ENCODE measurements around the gene HECW1.
A peak's percentile ranks its signal among the peaks of the same experiment; 100 is the strongest.

HECW1 gene

DNA sequence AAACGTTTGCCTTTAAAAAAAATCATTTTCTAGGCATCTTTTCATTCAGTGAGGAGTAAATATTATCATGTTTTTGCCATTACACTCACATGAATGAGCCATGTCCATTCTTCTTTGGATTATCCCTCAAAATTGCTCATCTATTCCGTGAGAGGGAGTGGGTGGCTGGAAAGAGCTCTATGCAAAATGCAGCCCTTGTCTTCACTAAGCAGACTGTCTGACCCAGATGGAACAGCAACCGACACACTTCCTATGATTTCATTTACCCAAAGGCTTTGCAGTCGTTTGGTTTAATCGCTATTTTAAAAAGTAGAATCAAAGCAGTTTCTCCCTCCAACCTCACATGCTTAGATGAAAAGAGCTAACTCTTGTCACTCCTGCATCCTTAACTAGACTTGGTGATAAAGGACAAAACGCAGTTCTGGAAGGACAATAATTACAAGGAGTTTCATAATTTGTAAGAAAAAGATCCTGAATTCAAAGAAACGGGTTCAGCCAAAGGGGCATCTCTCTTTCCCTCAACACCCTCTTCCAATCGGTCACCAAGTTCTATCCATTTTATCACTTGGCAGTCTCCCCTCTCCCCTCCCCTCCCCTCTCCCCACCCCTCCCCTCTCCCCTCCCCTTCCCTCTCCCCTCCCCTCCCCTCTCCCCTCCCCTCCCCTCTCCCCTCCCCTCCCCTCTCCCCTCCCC lies 272.3 kb downstream of the HECW1 start:
- DNase-seq, result no peak

DNA sequence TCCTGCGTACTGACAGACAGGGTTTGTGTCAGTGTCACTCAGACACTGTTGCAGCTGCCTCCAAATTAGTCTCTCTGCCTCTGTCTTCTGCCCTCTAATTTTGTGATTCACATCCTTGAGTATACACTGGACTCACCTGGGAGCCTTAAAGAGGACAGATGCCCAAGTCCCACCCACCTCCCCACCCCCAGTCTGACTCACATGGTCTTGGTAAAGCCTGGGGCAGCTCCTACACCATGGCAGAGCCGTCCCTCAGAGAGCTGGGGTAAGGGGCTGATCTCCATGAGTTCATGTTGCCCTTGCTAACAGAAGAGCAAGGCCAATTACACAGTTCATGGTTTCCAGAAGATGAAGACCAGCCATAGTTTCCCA lies 272.8 kb downstream of the HECW1 start:
- no peak for DNase-seq

DNA sequence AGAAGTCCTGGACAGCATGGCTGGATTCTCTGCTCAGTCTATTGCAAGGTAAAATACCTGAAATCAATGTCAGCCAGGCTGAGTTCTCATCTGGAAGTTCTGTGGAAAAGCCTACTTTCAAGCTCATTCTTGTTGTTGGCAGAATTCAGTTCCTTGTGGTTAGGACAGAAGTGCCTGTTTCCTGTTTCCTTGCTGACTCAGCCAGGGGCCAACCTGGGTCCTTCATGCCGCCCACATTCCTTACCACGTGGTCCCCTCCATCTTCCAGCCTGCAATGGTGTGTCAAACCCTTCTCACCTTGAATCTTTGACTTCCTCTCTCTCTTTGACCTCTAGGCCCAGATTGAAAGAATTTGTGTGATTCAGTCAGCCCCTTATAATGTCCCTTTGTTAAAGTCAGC lies 273.4 kb downstream of the HECW1 start:
- DNase-seq, result no peak

DNA sequence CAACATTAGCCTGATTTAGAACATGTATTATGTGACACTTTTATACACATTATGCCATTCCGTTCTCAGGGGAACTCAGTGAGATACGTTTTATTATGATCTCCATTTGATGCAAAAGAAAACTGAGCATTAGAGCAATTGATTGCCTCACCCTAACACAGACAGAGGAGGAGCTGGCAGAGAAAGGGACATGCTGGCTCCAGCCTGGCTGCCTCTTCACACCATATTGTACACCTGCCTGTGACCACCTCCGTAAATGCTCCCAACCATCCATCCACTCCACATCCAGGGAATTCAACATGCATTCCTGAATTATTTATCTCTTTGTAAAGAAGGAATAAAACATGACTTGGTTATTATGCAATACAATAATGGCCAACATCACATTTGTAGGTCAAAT lies 275.5 kb downstream of the HECW1 start:
- DNase-seq, result no peak

DNA sequence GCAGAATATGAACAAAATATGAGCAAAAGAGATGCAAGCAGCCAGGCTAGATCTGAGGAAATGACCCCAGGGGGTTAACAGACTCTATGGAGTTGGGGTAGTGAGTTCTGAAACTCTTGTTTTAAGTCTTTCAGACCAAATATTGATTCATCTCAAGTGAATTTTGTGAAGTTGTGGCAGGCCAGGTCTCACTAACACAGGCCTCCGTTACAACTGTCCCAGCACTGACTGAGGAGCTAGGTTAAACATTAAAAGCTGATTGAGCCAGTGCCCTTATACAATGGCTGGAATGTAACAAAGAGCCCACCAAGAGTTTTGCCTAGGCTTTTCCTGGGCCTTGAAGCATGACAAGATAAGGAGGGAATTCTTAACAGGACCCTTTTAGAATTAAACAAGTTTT lies 278.1 kb downstream of the HECW1 start:
- no peak for DNase-seq

DNA sequence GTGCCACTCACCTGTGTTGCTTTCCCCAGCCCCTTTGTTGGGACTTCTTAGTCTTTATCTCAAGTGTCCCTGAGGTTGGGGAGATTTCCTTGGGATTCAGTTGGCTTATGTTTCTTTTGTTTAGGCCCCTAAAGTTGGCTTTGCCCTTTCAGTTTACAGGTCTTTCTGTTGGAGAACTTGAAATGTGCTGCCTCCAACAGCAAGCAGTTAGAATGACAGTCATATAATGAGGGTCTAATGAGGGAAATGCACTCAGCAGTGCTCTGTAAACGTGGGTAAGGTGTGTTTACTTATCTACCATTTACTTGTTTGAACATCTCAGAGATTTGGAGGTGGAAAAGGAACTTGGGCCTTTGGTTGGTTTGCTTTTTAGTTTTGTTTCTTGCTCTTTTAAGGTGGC lies 279.1 kb downstream of the HECW1 start:
- no peak for DNase-seq

DNA sequence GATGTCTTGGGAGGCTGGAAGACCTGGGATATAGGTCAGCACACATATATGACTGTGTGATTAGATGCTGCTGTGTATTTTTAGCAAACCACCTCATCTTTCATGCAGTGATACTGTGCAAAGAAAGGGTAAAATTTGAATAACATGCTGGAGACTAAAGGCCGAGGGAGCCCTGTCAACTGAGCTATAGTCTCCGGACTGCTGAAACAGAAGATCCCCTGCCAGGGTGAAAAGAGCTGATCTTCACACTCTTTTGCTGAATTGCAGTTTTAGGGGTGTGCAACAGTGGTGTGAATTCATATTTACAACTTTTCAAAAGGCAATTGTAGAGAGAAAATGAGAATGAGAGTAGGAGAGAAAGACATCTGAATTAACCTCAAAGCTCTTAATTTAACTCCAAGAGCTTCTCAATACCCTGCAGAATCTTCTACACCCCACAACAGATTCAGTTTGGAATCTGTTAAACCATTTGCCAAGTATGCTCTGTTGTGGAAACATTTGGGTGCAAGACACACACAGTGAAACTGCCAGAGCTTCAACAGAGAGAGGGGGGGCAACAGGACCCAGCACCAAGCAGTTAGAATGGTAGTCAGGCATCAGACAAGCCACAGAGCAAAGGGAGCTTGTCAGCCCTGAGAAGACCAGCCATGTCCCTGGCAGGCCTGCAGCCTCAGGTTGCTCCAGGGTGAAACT lies 280.3 kb downstream of the HECW1 start:
- no peak for DNase-seq

DNA sequence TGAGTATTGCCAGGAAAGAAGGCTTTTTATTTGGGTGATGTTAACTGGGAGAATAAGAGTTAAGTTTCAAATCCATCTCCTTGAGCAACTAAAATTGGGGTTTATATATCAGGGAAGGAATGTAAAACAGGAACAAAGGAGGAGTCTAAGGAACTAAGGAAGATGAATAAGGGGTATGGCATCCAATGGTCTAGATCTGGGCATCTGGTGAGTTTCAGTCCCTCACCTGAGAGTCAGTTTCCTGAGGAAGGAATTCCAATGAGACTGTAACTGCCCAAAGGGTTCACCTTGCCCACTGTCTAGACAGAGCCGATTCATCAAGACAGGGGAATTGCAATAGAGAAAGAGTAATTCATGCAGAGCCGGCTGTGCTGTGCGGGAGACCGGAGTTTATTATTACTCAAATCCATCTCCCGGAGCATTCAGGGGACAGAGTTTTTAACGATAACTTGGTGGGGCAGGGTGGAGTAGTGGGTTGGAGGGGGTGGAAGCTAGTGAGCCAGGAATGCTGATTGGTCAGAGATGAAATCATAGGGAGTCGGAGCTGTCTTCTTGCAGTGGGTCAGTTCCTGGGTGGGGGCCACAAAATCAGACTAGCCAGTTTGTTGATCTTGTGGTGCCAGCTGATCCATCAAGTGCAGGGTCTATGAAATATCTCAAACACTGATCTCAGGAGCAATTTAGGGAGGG lies 282.1 kb downstream of the HECW1 start:
- DNase-seq, result no peak

DNA sequence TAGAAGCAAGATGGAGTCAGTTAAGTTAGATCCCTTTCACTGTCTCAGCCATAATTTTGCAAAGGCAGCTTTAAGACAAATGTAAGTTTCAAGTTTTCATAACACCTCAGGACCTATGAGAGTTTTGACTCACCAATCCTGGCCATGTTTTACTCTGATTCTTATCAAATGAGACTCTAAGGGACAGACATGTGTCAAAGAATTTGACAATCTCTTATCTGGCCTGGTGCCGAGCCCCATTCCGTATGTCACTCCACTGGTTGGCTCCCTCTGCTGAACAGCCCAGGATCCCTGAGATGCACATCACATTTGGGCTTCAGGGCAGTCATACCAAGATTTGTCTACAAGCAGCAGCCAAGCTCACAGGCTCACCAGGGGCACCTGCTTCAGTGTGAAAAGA lies 282.9 kb downstream of the HECW1 start:
- no peak for DNase-seq

DNA sequence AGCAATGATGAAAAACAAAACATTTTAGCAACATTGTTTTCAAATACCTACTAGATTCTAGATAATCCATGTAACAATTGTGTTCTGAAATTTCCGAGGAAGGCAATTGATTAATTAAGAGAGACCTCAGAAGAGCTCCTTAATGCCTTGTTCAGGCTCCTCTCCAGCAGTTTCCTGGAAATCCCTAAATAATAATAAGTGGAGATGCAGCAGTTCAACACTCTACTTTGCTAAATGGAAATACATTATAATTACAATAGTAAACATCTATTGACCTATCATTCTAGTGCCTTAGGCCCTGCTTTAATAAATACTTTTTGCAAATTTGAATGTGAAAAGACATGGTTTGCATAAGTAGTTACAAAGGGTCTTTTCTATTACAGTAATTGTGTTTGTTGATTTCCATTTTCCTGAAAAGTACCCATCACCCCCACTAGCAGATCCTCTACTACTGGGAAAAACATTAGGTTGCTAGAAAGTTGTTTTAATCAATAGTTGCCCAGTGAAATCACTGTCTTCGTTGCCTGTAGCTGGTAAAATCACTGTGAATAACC lies 283.8 kb downstream of the HECW1 start:
- no peak for DNase-seq

DNA sequence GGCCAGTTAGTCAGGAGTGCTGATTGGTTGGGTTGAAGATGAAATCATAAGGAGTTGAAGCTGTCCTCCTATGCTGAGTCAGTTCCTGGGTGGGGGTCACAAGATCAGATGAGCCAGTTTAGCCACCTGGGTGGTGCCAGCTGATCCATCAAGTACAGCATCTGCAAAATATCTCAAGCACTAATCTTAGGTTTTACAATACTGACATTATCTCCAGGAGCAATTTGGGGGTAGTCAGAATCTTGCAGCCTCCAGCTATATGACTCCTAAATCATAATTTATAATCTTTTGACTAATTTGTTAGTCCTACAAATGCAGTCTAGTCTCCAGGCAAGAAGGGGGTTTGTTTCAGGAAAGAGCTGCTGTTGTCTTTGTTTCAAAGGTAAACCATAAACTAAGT lies 286.4 kb downstream of the HECW1 start:
- no peak for DNase-seq

DNA sequence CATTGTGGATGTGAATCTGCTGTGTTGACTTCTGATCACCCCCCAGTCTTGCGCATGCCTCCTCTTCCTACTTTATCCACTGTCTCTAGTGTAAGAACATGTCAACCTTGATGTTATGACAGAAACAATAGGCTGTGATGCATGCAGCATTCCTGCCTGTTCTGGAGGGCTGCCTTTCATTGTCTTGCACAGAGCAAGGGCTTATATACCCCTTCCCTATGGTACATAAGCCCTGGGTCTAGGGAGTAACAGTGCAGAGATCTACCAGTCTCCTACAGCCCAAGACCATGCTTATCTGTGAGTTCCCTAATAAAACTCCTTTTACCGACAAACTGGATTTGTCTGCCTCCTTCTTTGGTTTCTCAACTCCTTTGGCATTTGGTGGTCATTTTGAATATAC lies 293.5 kb downstream of the HECW1 start:
- DNase-seq, result no peak

DNA sequence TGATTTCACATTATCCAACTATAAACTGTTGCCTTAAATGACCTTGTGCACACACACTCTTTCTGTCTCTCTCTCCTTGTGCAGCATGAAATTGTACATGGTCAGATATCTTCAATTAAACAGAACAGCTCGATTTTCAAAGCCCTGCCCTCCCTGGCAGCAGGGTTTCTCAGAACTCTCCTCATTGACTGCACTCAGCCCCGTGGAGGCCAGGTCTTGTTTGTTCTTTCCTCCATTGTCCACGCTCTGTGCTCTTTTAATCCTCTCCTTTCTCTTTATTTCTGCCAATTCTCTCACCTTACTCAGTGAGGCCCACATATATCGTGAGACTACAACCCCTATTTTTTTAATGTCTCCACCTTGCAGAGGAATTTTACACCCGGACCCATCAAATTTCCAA lies 294.5 kb downstream of the HECW1 start:
- DNase-seq, result no peak

DNA sequence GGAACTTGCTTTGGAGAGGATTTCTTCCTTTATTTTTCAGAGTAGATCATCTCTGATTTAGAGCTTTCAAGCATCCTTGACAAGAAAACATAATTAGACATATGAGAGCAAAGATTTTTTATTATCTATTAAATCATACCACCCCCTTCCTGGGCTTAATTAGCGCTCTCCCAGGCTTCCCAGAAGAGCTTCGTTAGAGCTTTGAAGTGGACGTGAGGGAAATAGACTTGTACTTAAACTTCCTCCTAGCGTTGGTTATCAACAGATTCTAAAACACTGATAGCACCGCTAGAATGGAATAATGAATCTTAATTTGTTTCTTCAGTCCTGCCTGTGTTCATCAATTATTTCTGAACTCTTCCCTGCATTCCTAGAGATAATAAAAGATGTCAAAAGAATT lies 296.5 kb downstream of the HECW1 start:
- DNase-seq, result no peak

DNA sequence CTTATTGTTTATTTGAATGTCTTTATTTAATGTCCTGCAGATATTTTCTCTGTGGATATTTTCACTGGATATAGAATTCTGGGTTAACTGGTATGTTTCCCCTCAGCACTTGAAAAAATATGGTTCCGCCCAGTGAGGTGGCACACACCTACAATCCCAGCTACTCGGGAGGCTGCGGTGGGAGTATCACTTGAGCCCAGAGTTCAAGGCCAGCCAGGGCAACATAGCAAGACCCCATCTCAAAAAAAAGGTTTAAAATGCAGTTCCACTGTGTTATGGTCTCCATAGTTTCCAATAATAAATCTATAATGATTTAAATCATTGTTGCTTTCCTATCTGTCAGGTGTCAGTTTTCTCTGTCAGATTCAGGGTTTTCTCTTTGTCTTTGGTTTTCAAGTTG lies 305.0 kb downstream of the HECW1 start:
- no peak for DNase-seq

DNA sequence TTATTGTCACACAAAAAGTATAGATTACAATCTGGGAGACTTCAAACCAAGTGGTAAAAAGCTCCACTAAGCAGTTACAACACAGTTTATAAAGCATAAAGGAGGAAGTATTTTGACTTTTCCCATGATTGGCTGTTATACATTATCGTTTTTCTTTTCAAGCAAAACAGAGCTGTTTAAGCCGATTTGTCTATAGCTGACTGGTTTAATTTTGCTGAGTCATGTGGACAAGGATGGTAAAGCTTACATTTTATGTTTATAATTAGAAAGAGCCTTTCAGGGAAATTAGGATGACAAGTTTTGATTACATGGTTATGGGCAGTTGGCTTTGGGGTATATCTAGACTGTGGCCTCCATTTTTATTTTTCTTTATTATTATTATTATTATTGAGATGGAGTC lies 318.0 kb downstream of the HECW1 start:
- DNase-seq, result no peak

DNA sequence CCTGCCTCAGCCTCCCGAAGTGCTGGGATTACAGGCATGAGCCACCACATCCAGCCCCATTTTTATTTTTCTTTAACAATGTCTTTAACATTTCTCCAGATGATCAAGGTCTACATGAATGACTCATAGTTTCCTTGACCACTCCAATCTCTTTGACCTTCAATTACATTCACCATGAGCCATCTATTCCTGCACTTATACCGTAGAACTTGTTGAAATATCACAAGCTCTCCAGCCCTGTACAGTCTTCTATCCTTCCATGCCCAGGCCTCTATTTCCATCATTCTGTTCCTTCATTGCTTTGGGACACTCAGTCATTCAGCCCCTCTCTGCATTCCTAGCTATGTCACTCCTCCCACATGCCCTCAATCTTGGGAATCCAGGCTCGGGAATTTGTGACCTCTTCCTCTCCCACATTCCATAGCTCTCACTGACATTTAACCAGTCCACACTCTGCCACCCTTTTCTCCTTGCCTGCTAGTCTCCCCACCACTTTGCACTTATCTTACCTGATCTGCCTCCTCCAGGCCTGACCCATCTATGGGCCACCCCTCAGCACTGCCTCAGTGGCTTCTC lies 318.7 kb downstream of the HECW1 start:
- no peak for DNase-seq

DNA sequence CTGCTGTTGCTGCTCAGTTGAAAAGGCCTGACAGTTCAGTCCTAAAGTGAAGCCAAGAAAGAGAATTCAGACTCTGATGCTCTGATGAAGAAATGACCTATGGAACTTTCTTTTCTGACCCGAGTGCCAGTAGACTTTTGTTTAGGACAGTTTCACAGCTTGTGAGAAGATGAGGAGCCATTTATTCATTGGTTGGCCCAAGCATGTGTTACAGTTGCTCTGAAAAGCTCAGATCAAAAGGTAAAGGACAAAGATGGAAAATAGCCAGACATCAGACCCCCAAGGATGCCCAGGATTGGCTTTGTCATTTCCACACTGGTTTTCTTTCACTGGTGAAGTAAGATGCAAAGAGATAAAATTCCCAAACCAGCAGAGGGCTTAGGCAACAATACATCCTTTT lies 321.2 kb downstream of the HECW1 start:
- no peak for DNase-seq

DNA sequence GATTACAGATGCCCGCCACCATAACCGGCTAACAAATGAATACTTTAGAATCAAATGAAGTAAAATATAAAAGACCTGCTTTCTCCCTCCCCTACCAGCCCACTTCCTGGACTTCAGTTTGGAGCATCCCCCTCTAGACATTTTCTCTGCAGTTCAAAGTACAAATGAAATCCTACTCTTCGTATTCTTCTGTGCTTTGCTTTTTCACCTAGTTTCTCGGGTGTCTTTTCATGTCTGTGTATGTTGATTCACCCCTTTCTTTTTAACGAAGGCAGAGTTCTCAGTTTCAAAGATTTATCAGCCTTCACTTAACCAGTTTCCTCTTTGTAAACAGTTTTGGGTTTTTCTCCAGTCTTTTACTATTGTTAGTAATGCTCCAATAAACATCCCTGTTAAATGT lies 324.6 kb downstream of the HECW1 start:
- no peak for DNase-seq

DNA sequence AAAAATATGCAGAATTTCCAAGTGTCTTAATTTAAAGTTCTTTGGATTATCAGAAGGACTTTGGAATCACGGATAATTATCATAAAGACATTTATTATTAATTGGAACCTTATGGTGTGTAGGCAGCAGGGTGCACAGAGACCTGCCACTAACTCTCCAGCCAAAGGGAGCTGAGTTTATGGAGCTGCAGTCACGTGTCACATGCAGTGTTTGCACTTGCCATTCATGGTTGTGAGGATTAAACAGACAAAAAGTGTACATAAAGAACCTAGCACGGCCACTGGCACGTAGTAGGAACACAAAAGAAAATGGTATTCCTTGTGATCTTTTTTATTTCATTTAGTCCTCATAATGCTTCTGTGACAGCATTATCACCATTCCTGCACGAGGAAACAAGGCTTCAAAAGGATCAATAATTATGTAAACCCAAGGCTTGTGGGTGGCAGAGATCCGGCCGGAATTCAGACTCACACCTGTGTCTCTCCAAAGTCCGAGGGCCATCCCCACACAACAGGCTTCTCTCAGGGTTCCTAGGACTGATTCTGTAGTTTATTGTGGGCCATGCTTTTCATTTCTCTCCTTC lies 326.5 kb downstream of the HECW1 start:
- DNase-seq, result no peak

DNA sequence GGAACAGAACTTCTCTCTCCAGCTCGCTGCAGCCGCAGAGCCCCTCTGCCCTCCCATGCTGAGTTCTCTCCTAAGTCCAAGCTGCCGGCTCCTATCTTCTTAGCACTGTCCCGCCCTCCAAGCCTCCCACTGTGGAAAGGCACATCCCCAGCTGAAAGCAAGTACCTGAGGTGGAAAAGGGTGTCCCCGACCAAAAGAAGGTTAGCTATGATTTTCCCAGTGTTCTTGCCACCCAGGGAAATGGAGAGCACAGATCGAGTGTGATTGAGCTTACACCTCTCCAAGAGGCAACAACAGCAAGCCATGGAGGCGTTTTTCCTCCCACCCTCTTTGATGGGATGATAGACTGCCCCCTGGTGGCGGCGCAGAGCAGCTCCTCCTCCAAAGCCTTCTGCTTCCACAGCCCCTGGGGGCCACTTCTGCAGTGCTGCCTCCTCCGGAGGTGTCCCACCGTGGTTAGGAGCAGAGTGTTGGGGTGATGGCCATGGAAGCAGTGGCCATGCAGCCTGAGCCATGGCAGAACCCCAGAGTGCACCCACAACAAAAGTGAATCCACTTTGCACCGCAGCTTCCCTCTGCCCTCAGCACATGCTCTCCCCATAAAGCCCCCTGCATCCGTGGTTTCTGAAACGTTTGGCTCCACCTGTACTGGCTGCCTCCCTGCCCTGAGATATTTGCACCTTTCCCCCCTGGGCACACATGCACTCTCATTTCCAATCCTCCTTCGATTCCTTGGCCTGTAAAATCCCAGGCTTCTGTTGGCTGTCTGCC lies 327.4 kb downstream of the HECW1 start:
- peak; percentile 49 for DNase-seq

Measured in retina (tissue), 1 donor.